Measurements from ENCODE around the gene URAD. TPM values are rescaled to one million over a fixed set of nuclear protein-coding genes. Genes with fewer than 3 reads are reported as not detected.

URAD gene
- total and polyA plus RNA-seq, 8 donors: 0.31 TPM; not detected in 7

DNA sequence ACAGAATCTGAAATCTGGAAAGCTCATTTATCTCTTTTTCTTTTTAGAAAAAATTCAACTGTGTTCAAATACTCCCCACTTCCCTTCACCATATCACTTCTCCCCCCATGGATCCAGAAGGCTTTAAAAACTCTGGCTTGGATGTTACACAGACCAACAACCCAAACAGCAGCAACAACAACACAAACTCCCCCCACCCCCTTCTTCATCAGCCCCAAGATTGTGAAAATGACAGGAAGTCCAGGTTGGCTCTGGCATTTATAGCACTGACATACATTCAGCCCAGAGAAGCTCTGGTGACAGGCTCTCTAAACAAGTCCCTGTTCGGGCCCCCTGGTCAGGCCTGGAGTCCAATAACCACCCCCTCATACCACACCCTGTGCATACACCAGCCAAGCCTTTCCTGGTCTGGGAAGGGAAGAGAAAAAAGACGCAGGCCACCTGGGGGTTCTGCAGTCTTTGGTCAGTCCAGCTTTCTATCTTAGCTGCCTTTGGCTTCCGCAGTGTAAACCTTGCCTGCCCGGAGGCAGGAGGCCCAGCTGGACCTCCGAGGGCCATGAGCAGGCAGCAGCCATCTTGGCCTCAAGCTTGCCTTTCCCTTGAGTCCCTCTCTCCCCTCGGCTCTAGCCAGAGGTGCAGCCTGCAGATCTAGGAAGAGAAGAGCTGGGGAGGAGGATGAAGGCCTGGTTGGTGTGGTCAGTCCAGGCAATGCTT is 26.2 kb downstream of the URAD start:
- no peak for ATAC-seq
- Histone ChIP-seq H3K4me1 (peaks cover 11 to 24% (median 20%) of the 10 kb centered on the region in 3 donors), H3K9me3 (no peaks in the 10 kb centered on the region), H3K27me3 (no peaks in the 10 kb centered on the region), H3K36me3 (no peaks in the 10 kb centered on the region), H3K27ac (peak overlapping the region in 3 of 4 donors; percentile 81 to 91 (median 85)), H3K4me3 (no peak overlapping the region)
- no peak for DNase-seq
- no peak for FAIRE-seq
- 72 to 75% methylated on average over 6 of the region's 6 CpGs for WGBS, 2 donors
- TF ChIP-seq, protein P1, sequence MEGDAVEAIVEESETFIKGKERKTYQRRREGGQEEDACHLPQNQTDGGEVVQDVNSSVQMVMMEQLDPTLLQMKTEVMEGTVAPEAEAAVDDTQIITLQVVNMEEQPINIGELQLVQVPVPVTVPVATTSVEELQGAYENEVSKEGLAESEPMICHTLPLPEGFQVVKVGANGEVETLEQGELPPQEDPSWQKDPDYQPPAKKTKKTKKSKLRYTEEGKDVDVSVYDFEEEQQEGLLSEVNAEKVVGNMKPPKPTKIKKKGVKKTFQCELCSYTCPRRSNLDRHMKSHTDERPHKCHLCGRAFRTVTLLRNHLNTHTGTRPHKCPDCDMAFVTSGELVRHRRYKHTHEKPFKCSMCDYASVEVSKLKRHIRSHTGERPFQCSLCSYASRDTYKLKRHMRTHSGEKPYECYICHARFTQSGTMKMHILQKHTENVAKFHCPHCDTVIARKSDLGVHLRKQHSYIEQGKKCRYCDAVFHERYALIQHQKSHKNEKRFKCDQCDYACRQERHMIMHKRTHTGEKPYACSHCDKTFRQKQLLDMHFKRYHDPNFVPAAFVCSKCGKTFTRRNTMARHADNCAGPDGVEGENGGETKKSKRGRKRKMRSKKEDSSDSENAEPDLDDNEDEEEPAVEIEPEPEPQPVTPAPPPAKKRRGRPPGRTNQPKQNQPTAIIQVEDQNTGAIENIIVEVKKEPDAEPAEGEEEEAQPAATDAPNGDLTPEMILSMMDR (IDR thresholded peaks at IDR 0.05): no peak
- intact Hi-C loops (cut with DNase I): no loop called here

- intact Hi-C loops (cut with DNase I): no loop called here
- 20 to 25% methylated on average over 25 of the region's 25 CpGs for WGBS, 2 donors
- Histone ChIP-seq H3K27ac (peak overlapping the region; percentile 72 to 91 (median 83)), H3K4me1 (peaks cover 11 to 28% (median 27%) of the 10 kb centered on the region in 3 donors), H3K36me3 (no peaks in the 10 kb centered on the region), H3K9me3 (no peaks in the 10 kb centered on the region), H3K27me3 (no peaks in the 10 kb centered on the region), H3K4me3 (peak overlapping the region; percentile 20 to 62 (median 36))
- DNase-seq: no peak
- TF ChIP-seq, protein P1 (IDR thresholded peaks at IDR 0.05): no peak
- ATAC-seq: no peak
- no peak for FAIRE-seq
Observed at GRCh38 chr13:27961227-27962085, 27.0 kb downstream of the URAD start.

- Histone ChIP-seq H3K36me3 (no peaks in the 10 kb centered on the region), H3K27me3 (no peaks in the 10 kb centered on the region), H3K9me3 (no peaks in the 10 kb centered on the region), H3K27ac (peak overlapping the region; percentile 72 to 91 (median 83)), H3K4me3 (peak overlapping the region; percentile 20 to 62 (median 36)), H3K4me1 (peaks cover 11 to 30% (median 27%) of the 10 kb centered on the region in 3 donors)
- WGBS, 2 donors: 0 to 1% methylated on average over 60 to 73 of the region's 73 CpGs
- FAIRE-seq (no peak), ATAC-seq (peak; percentile 92 to 95 (median 94)), DNase-seq (peak; percentile 86 to 95 (median 88))
- intact Hi-C loops (cut with DNase I): no loop called here
- TF ChIP-seq, protein P1 (IDR thresholded peaks at IDR 0.05): peak; percentile 31 to 69 (median 60)
Observed at GRCh38 chr13:27960362-27961226, 27.9 kb downstream of the URAD start.

DNA sequence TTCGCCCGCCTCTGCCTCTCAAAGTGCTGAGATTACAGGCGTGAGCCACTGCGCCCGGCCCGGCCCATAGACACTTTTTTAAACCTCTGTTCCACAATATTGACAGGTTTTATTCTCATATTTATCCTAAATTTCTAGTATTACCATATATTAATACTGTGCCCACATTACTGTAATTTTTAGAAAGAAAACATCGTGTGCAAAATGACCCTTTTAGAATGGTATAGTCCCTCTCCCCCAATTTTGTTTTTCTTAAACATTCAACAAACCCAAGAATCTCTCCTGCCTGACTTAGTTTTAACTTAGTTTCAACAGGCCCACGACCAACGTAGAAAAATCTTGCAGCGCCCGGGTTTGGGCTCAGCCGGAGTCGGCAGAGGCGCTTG is 28.5 kb downstream of the URAD start:
- ATAC-seq (no peak), FAIRE-seq (no peak), DNase-seq (no peak)
- 20 to 28% methylated on average over 14 of the region's 14 CpGs for WGBS, 2 donors
- H3K27me3 ChIP-seq: no peaks in the 10 kb centered on the region
- H3K36me3 ChIP-seq: no peaks in the 10 kb centered on the region
- TF ChIP-seq, protein P1 (IDR thresholded peaks at IDR 0.05): no peak
- peak overlapping the region in 3 of 4 donors; percentile 25 to 62 (median 48) for H3K4me3 ChIP-seq
- intact Hi-C loops (cut with DNase I): loop anchor here in 1 of 3 donors (10.0 kb wide), 1 partner anchor 125 kb away; no protein-coding TSS in a partner anchor
- peaks cover 14 to 30% (median 27%) of the 10 kb centered on the region in 3 donors for H3K4me1 ChIP-seq
- H3K9me3 ChIP-seq: no peaks in the 10 kb centered on the region
- peak overlapping the region; percentile 72 to 91 (median 83) for H3K27ac ChIP-seq

Measured in pancreas (tissue), 10 donors.